NCI-H2196 treated with DMSO at 0.1 percent for 48 hours (cell line): ENCODE measurements around the gene B3GNT5.

Source experiments
- DNase-seq: peaks from one replicate; lab custom pipeline; 2025; ENCODE audit not compliant: unreplicated experiment; lab: John Stamatoyannopoulos, UW

Gene B3GNT5

GRCh38 chr3:183317886-183318865 is 65.1 kb downstream of the B3GNT5 start:
- DNase-seq: no peak

GRCh38 chr3:183318877-183319276 is 65.8 kb downstream of the B3GNT5 start:
- DNase-seq: no peak

DNA sequence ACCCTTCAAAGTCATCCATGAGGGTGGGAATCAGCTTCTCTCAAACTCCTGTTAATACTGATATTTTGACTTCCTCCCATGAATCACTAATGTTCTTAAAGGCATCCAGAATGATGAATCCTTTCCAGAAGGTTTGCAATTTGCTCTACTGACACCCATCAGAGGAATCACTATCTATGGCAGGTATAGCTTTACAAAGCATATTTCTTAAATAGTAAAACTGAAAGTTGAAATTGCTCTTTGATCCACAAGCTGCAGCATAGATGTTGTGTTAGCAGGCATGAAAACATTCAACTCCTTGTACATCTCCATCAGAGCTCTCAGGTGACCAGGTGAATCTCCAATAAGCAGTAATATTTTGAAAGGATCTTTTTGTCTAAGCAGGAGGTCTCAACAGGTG is 66.3 kb downstream of the B3GNT5 start:
- no peak for DNase-seq
